ENCODE data around the gene ADAMTS3.
"Not testable (repeated sequence)": the region's sequence is repeated elsewhere in the genome, so short reads cannot be mapped to it uniquely, and the experiment has no call there.

ADAMTS3 gene

DNA sequence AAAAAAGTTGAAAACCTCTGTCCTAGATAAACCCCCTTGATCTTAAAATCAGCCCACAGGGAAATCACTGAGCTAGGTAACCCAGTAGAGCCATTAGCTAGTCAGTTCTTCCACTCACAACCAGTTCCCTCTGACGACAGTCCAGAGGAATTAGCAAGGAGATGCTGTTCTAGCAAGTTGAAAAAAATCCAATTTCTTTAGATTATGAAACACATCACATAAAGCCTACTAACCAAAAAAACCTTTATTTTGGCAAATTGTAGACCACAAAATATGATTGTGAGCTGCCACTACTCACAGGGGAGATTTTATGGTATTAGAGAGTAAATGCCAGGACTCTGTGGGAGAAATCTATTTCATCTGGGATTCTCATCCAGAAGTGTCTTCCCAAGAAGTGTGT lies 22.6 kb downstream of the ADAMTS3 start:
- no peaks in the 10 kb centered on the region for H3K9me3 ChIP-seq (ENCODE audit: low read length)
- H3K27me3 ChIP-seq (ENCODE audit: control insufficient read depth in 1 of 2, insufficient read depth in 2 of 2, low read length in 2 of 2) = no peaks in the 10 kb centered on the region
- no peaks in the 10 kb centered on the region for H3K36me3 ChIP-seq (ENCODE audit: insufficient read depth, low read length)
- no peak overlapping the region for H3K4me3 ChIP-seq (ENCODE audit: low read depth in 1 of 2, low read length in 2 of 2)
- H3K4me1 ChIP-seq (ENCODE audit: insufficient read depth, low read length) = no peaks in the 10 kb centered on the region
- no peak overlapping the region for H3K27ac ChIP-seq (ENCODE audit: low read depth, low read length)
- no peak overlapping the region for H3K9ac ChIP-seq (ENCODE audit: low read length)

DNA sequence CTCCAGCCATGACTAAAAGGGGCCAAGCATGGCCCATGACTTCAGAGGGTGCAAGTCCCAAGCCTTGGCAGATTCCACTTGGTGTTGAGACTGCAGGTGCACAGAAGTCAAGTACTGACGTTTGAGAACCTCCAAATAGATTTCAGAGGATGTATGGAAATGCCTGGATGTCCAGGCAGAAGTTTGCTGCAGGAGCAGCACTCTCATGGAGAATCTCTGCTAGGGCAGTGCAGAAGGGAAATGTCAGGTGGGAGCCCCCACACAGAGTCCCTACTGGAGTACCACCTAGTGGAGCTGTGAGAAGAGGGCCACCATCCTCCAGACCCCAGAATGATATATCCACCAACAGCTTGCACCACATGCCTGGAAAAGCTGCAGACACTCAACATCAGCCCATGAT lies 28.3 kb downstream of the ADAMTS3 start:
- not testable (repeated sequence) for H3K27me3 ChIP-seq (ENCODE audit: control insufficient read depth in 1 of 2, insufficient read depth in 2 of 2, low read length in 2 of 2); H3K4me3 ChIP-seq (ENCODE audit: low read depth in 1 of 2, low read length in 2 of 2); H3K27ac ChIP-seq (ENCODE audit: low read depth, low read length); H3K4me1 ChIP-seq (ENCODE audit: insufficient read depth, low read length); H3K36me3 ChIP-seq (ENCODE audit: insufficient read depth, low read length); H3K9me3 ChIP-seq (ENCODE audit: low read length); H3K9ac ChIP-seq (ENCODE audit: low read length)

DNA sequence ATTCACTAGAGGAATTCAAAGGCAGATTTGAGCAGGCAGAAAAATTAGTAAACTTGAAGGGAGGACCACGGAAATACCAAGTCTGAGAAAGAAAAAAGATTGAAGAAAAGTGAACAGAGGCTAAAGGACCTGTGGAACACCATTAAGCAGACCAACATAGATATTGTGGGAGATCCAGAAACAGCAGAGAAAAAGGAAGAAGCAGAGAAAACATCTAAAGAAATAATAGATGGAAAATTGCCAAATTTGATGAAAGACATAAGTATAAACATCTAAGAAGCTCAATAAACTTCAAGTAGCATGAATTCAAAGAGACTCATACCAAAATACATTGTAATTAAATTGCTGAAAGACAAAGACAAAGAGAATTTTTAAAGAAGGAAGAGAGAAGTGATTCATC lies 31.0 kb downstream of the ADAMTS3 start:
- Histone ChIP-seq H3K9me3 (ENCODE audit: low read length) (no peaks in the 10 kb centered on the region), H3K27me3 (ENCODE audit: control insufficient read depth in 1 of 2, insufficient read depth in 2 of 2, low read length in 2 of 2) (no peaks in the 10 kb centered on the region), H3K27ac (ENCODE audit: low read depth, low read length) (no peak overlapping the region), H3K36me3 (ENCODE audit: insufficient read depth, low read length) (no peaks in the 10 kb centered on the region), H3K4me1 (ENCODE audit: insufficient read depth, low read length) (no peaks in the 10 kb centered on the region), H3K4me3 (ENCODE audit: low read depth in 1 of 2, low read length in 2 of 2) (no peak overlapping the region), H3K9ac (ENCODE audit: low read length) (no peak overlapping the region)

GRCh38 chr4:72536443-72536842 lies 32.6 kb downstream of the ADAMTS3 start:
- H3K4me1 ChIP-seq (ENCODE audit: insufficient read depth, low read length) = no peaks in the 10 kb centered on the region
- no peaks in the 10 kb centered on the region for H3K36me3 ChIP-seq (ENCODE audit: insufficient read depth, low read length)
- H3K27me3 ChIP-seq (ENCODE audit: control insufficient read depth in 1 of 2, insufficient read depth in 2 of 2, low read length in 2 of 2) = no peaks in the 10 kb centered on the region
- no peak overlapping the region for H3K9ac ChIP-seq (ENCODE audit: low read length)
- H3K9me3 ChIP-seq (ENCODE audit: low read length) = no peaks in the 10 kb centered on the region
- no peak overlapping the region for H3K4me3 ChIP-seq (ENCODE audit: low read depth in 1 of 2, low read length in 2 of 2)
- no peak overlapping the region for H3K27ac ChIP-seq (ENCODE audit: low read depth, low read length)

GRCh38 chr4:72531768-72532290 lies 37.2 kb downstream of the ADAMTS3 start:
- H3K4me3 ChIP-seq (ENCODE audit: low read depth in 1 of 2, low read length in 2 of 2) = no peak overlapping the region
- H3K4me1 ChIP-seq (ENCODE audit: insufficient read depth, low read length) = no peaks in the 10 kb centered on the region
- no peaks in the 10 kb centered on the region for H3K9me3 ChIP-seq (ENCODE audit: low read length)
- H3K36me3 ChIP-seq (ENCODE audit: insufficient read depth, low read length) = no peaks in the 10 kb centered on the region
- no peaks in the 10 kb centered on the region for H3K27me3 ChIP-seq (ENCODE audit: control insufficient read depth in 1 of 2, insufficient read depth in 2 of 2, low read length in 2 of 2)
- no peak overlapping the region for H3K9ac ChIP-seq (ENCODE audit: low read length)
- H3K27ac ChIP-seq (ENCODE audit: low read depth, low read length) = no peak overlapping the region

DNA sequence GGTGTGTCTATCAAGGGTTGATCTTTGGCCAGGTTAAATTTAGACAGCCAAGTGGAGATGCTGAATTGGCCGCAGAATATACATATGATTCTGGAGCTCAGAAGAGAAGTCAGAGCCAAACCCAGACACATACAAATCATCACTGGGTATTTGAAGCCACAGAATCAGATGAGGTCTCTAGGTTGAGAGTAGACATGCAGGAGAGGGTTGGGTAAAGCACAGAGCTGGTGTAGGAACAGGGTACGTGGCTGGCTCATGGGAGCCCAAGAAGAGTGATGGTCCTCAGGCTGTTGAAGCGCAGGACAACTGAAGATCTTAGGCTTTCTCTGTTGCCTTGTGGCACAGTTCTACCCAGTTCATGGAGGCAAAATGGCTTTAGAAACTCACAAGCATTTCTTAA lies 37.7 kb downstream of the ADAMTS3 start:
- Histone ChIP-seq H3K27ac (ENCODE audit: low read depth, low read length) (no peak overlapping the region), H3K27me3 (ENCODE audit: control insufficient read depth in 1 of 2, insufficient read depth in 2 of 2, low read length in 2 of 2) (no peaks in the 10 kb centered on the region), H3K9ac (ENCODE audit: low read length) (no peak overlapping the region), H3K9me3 (ENCODE audit: low read length) (no peaks in the 10 kb centered on the region), H3K36me3 (ENCODE audit: insufficient read depth, low read length) (no peaks in the 10 kb centered on the region), H3K4me3 (ENCODE audit: low read depth in 1 of 2, low read length in 2 of 2) (no peak overlapping the region), H3K4me1 (ENCODE audit: insufficient read depth, low read length) (no peaks in the 10 kb centered on the region)

DNA sequence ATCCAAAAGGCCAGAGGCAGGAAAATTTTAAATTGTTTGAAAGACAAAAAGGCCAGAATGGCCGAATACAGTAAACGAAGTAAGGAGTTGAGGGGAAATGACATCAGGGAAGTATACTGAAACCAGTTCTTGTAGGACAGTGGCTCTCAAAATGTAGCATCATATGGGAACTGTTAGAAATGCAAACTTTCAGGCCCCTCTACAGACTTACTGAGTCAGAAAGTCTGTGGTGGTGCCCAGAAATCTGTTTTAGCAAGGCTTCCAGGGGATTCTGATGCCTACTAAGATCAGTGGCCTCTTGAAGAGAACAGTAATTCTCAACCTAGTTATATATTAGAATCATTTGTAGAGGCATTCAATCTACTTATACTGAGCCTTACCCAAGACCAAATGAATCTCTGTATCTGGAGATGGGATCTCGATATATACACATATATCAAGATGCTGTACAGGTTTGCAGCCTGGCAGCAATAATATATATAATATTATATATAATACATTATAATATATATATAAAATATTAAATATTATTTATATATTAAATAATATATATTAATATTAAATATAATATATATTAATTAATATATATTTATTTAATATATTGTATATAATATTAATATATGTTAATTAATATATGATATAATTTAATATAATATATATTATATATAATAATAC lies 39.7 kb downstream of the ADAMTS3 start:
- H3K4me1 ChIP-seq (ENCODE audit: insufficient read depth, low read length) = peaks cover 5% of the 10 kb centered on the region
- no peaks in the 10 kb centered on the region for H3K36me3 ChIP-seq (ENCODE audit: insufficient read depth, low read length)
- no peak overlapping the region for H3K9ac ChIP-seq (ENCODE audit: low read length)
- no peaks in the 10 kb centered on the region for H3K27me3 ChIP-seq (ENCODE audit: control insufficient read depth in 1 of 2, insufficient read depth in 2 of 2, low read length in 2 of 2)
- no peak overlapping the region for H3K4me3 ChIP-seq (ENCODE audit: low read depth in 1 of 2, low read length in 2 of 2)
- no peak overlapping the region for H3K27ac ChIP-seq (ENCODE audit: low read depth, low read length)
- no peaks in the 10 kb centered on the region for H3K9me3 ChIP-seq (ENCODE audit: low read length)

GRCh38 chr4:72527038-72527646 lies 41.9 kb downstream of the ADAMTS3 start:
- Histone ChIP-seq H3K4me1 (ENCODE audit: insufficient read depth, low read length) (peaks cover 5% of the 10 kb centered on the region), H3K27ac (ENCODE audit: low read depth, low read length) (no peak overlapping the region), H3K36me3 (ENCODE audit: insufficient read depth, low read length) (no peaks in the 10 kb centered on the region), H3K9ac (ENCODE audit: low read length) (no peak overlapping the region), H3K9me3 (ENCODE audit: low read length) (no peaks in the 10 kb centered on the region), H3K27me3 (ENCODE audit: control insufficient read depth in 1 of 2, insufficient read depth in 2 of 2, low read length in 2 of 2) (no peaks in the 10 kb centered on the region), H3K4me3 (ENCODE audit: low read depth in 1 of 2, low read length in 2 of 2) (no peak overlapping the region)

- H3K4me3 ChIP-seq (ENCODE audit: low read depth in 1 of 2, low read length in 2 of 2) = no peak overlapping the region
- H3K36me3 ChIP-seq (ENCODE audit: insufficient read depth, low read length) = no peaks in the 10 kb centered on the region
- no peak overlapping the region for H3K27ac ChIP-seq (ENCODE audit: low read depth, low read length)
- no peaks in the 10 kb centered on the region for H3K9me3 ChIP-seq (ENCODE audit: low read length)
- peaks cover 5% of the 10 kb centered on the region for H3K4me1 ChIP-seq (ENCODE audit: insufficient read depth, low read length)
- H3K27me3 ChIP-seq (ENCODE audit: control insufficient read depth in 1 of 2, insufficient read depth in 2 of 2, low read length in 2 of 2) = no peaks in the 10 kb centered on the region
- H3K9ac ChIP-seq (ENCODE audit: low read length) = no peak overlapping the region
These were observed 43.1 kb downstream of the ADAMTS3 start for GRCh38 chr4:72525938-72526337.

GRCh38 chr4:72522440-72522839 lies 46.6 kb downstream of the ADAMTS3 start:
- Histone ChIP-seq H3K36me3 (ENCODE audit: insufficient read depth, low read length) (no peaks in the 10 kb centered on the region), H3K9me3 (ENCODE audit: low read length) (no peaks in the 10 kb centered on the region), H3K27me3 (ENCODE audit: control insufficient read depth in 1 of 2, insufficient read depth in 2 of 2, low read length in 2 of 2) (no peaks in the 10 kb centered on the region), H3K4me1 (ENCODE audit: insufficient read depth, low read length) (peaks cover 5% of the 10 kb centered on the region), H3K9ac (ENCODE audit: low read length) (no peak overlapping the region), H3K4me3 (ENCODE audit: low read depth in 1 of 2, low read length in 2 of 2) (no peak overlapping the region), H3K27ac (ENCODE audit: low read depth, low read length) (no peak overlapping the region)

GRCh38 chr4:72513227-72513626 lies 55.8 kb downstream of the ADAMTS3 start:
- Histone ChIP-seq H3K4me3 (ENCODE audit: low read depth in 1 of 2, low read length in 2 of 2) (no peak overlapping the region), H3K27me3 (ENCODE audit: control insufficient read depth in 1 of 2, insufficient read depth in 2 of 2, low read length in 2 of 2) (no peaks in the 10 kb centered on the region), H3K9ac (ENCODE audit: low read length) (no peak overlapping the region), H3K36me3 (ENCODE audit: insufficient read depth, low read length) (no peaks in the 10 kb centered on the region), H3K9me3 (ENCODE audit: low read length) (no peaks in the 10 kb centered on the region), H3K27ac (ENCODE audit: low read depth, low read length) (no peak overlapping the region), H3K4me1 (ENCODE audit: insufficient read depth, low read length) (no peaks in the 10 kb centered on the region)

- H3K9ac ChIP-seq (ENCODE audit: low read length) = no peak overlapping the region
- H3K36me3 ChIP-seq (ENCODE audit: insufficient read depth, low read length) = no peaks in the 10 kb centered on the region
- H3K4me3 ChIP-seq (ENCODE audit: low read depth in 1 of 2, low read length in 2 of 2) = no peak overlapping the region
- H3K27ac ChIP-seq (ENCODE audit: low read depth, low read length) = no peak overlapping the region
- H3K4me1 ChIP-seq (ENCODE audit: insufficient read depth, low read length) = no peaks in the 10 kb centered on the region
- no peaks in the 10 kb centered on the region for H3K9me3 ChIP-seq (ENCODE audit: low read length)
- no peaks in the 10 kb centered on the region for H3K27me3 ChIP-seq (ENCODE audit: control insufficient read depth in 1 of 2, insufficient read depth in 2 of 2, low read length in 2 of 2)
These were observed 61.1 kb downstream of the ADAMTS3 start for GRCh38 chr4:72507860-72508419.

Measured in muscle layer of colon (tissue), 2 donors.